HG02610 (cell line): ENCODE data around the gene IER5L.

ENCODE experiments used
- ATAC-seq: cut with Tn5 transposase; IDR thresholded peaks from one replicate; pipeline ENCODE4 v1.9.1; 2021; ENCODE audit warnings: mild to moderate bottlenecking, moderate library complexity; ENCODE audit not compliant: unreplicated experiment

Gene IER5L

DNA sequence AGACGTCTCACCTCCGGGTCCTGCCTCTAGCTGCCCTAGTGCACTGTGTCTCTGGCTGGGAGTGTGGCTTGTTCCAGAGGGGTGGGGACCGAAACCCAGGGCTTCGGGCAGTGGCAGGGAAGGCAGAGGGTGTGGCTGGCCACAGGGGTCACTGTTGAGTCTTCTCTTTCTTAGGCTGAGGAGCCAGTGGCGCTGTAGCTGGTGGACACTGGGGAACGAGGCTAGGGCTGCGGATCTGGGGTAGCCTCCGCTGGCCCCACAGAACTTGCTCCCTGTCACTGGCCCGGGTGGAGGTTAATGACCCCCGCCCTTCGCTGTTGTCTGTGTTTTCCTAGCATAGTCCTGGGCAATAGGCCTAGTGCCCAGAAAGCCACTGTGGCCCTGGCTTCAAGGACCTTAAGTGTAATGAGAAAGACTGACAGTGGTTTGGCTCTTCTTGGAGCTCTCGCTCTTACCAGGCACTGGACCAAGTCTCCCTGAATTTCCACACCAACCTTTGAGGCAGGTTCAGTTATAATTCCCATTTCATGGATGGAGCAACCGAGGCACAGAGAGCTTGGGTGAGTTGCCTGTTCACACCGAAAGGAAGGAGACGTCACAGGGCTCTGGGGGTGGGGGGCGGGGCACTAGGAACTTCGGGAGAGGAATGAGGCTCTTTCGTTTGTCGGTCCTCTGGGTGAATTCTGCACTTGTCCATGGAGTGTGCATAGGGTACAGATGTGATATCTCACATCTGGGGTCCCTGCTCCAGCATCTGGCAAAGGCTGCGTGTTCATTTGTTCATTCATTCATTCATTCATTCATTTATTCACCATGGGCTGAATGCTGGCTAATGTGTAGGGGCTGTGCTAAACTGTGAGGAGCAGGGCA is 4.8 kb upstream of the IER5L start:
- no peak for ATAC-seq

- ATAC-seq, result no peak
Measured at GRCh38 chr9:129182122-129182521, 4.1 kb upstream of the IER5L start.

DNA sequence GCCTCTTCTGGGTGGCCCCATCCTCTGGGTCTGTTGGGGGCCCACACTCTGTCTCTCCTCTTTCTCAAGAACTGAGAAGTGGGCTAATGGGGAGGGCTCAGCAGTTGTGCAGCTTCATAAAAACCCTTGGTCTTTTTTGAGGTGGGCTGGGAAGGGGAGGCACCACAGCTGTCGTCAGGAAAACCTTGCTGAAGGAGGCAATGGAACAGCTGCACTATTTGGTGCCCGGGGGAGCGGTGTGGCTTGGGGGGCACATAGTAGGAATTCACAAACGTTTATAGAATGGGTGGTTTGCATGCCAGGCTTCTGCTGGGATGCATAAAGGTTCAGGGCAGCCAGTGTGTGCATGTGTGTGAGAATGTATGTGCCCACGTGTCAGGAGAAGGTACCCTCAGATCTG is 3.2 kb upstream of the IER5L start:
- no peak for ATAC-seq

DNA sequence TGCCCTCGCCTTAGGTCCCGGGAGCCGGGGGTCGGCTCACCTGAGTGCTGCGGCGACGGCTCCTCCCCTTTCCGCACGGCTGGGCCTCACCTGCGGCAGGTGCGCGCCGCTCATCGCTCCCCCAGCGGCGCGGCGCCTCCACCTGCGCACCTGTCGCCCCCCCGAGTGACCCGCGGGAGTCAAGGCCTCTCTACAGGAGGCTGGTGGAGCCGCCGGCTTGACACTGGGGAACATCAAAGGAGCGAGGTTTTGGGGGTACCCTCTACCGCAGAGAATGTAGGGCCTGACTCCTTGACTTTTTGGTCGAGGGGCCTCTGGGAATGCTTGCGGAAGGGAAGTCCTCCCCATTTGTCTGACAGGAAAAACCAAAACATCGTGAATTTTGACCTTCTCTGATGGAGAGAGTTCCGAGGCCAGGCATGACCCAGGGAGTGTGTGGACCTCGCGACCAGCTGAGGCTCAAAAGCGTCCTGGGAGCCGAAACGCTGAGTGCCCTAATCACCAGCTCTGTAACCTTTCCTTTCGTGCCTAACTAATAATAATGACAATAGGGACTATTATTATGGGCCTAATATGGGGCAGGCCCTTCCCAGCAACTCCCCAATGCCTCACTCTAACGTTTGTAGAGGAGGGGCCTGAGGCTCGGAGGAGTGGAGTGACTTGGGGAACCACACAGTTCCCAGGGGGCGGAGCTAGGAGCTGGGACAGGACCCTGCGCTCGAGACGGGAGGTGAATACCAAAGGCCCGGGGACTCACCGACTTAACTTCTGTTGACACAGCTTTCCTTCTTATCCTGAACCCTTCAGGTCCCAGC is 714 bp upstream of the IER5L start:
- ATAC-seq, result no peak

- ATAC-seq, result no peak
Measured at GRCh38 chr9:129177443-129177790, 644 bp downstream of the IER5L start.

GRCh38 chr9:129176701-129177442 is 1.2 kb downstream of the IER5L start:
- ATAC-seq, result no peak

DNA sequence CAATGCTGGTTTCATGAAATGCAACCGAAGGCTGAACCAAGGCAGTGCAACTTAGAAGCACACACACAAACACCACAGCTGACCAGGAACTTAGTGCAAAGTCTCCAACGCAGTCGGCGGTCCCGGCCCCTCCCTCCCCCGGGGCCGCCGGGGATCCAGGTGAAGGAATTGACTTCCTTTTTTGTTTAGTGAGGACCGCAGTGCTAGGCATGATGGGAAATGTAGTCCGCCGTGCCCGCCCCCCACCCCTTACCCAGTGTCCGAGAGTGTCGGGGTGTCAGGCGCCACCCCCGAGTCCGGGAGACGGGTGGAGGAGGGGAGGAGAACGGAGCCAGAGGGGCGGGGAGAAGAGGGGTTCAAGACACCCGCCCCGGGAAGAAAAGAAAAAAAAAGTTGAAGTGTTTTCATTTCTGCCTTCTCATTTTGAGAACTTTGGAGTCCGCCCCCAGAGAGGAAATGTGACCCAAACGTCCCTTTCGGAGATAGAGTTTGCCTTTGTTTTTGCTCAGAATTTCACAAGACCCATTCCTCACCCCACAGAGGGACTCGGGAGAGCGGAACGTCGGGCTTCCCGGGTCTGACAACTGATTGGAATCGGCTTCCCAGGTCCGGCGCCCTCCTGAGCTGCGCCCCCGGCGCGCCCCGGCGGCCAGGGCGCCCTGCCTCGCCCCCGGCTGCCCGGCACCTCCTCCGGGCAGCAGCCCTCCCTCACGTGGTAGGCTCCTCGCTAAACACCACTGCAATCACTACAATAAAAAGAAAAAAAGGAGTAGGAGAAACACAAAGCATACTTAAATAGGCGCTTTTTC is 2.0 kb downstream of the IER5L start:
- ATAC-seq, result no peak

DNA sequence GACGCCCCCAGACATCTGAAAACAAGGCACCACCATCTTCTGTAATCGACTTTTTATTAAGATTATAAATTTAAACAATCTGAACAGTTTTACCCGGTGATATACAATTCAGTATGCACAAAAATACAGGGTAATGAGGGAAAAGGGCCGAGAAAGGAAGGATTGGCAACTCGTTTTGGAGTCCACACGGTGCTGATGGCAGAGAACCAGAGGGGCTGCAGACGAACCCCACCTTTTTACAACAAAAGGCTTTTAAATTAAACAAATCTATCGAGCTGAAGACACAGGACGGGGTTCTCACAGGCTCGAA is 2.6 kb downstream of the IER5L start:
- no peak for ATAC-seq

- ATAC-seq, result no peak
Measured at GRCh38 chr9:129174724-129175514, 3.1 kb downstream of the IER5L start.

GRCh38 chr9:129174102-129174723 is 3.8 kb downstream of the IER5L start:
- no peak for ATAC-seq

DNA sequence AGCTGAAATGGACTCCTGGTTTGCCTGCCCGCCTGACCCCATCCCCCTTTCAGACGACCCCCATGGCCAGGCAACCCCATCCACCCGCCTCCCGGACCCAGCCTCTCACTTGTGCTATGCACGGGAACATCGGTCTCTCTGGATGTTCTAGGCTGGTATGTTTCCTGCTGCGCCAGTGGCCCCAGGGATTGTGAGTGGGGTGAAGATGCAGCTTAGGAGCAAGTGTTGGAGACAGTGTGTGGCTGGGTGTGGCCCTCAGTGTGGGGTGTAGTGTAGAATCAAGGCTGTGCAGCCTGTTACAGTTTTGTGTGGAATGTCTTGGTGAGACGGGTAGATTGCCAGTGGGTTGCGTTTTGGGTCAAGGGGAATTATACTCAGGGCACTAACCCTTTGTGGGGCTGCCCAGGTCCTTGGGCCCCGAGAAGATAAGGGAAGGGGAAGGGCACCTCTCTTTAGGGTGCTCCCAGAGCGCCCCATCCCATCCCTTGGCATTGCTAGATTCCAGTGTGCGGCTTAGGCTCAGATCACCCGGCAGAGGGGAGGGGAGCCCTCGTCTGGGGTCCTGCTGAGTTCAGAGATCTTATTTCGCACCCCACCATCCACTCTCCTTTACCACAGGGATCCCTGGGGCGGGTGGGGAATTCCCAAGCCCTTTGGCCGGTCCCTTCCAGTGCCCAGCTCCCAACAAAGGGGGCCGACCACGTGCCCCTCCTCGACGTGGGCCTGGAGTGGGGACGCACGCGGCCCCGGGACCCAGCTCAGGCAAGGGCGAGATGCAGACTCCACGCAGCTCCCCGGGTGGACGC is 4.6 kb downstream of the IER5L start:
- ATAC-seq, result no peak

DNA sequence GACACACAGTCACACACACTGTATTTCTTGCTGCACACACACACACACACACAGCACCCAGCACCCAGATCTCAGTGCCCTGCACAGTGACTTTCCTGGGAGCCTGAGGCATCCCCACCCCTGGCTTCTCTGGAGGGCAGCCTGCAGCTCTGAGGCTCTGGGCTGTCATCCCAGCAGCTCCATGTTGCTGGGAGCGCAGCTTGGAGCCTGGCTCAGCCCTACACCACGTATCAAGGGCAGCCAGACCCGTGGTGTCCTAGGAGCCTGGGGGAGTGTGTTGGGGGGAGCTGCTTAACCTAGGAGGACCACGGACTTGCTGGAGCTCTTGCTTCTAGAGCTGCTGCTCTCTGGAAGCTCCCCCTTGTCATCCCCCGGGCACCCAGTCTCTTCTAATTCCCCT is 5.2 kb downstream of the IER5L start:
- ATAC-seq, result no peak

- ATAC-seq, result no peak
Measured at GRCh38 chr9:129171993-129172751, 5.9 kb downstream of the IER5L start.

GRCh38 chr9:129170229-129170628 is 7.8 kb downstream of the IER5L start:
- ATAC-seq, result no peak

DNA sequence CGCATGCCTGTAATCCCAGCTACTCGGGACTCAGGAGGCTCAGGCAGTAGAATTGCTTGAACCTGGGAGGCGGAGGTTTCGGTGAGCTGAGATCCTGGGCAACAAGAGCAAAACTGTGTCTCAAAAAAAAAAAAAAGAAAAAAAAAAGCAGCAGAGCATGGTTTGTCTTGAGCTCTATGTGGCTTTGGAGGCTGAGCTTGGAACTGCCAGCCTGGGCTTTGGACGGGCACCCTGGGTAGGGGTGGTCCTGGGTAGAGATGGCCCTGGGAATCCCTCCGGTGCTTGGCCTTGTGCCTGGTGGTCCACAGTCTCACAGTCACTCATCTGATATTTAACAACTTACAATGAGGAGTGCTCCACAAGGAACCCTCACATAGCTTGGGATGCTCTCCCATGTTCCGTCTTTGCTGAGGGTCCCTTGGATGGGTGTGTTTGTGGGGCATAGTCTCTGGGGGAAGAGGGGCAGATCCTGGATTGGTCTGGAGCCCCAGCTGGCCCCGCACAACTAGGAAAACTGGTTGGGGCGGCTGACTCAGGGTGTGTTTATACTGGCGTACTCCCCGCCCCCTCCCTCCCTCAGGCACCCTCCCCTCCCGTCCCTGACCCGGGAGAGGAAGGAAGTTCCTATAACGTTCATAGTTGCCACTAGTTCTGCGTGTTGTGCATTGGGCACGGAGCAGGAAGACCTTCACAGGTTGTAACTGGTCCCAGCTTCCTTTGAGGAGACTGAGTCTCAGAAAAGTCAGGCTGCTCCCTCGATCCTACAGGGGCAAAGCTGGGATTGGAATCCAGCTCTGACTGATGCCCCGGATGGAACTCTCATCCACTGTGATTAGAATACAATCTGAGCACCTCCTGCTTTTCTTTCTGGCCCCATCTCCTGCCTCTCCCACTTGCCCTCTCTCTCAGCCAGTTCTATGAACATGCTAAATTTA is 11.2 kb downstream of the IER5L start:
- ATAC-seq, result no peak

- ATAC-seq, result no peak
Measured at GRCh38 chr9:129165198-129165597, 12.9 kb downstream of the IER5L start.
